Measurements from ENCODE around the gene EGFR. TPM values are rescaled to one million over a fixed set of nuclear protein-coding genes. Genes with fewer than 3 reads are reported as not detected.

The EGFR gene
- total RNA-seq, 1 donor from 2014 or later: 5.0 TPM

- DNase-seq (ENCODE audit: low spot score): no peak
- Mint-ChIP-seq H3K4me3 (ENCODE audit: unreplicated experiment) (no peak overlapping the region), H3K4me1 (ENCODE audit: unreplicated experiment) (no peaks in the 10 kb centered on the region), H3K9me3 (ENCODE audit: unreplicated experiment) (no peaks in the 10 kb centered on the region), H3K27ac (ENCODE audit: unreplicated experiment) (no peak overlapping the region), H3K36me3 (ENCODE audit: low read depth, unreplicated experiment) (no peaks in the 10 kb centered on the region), H3K27me3 (ENCODE audit: unreplicated experiment) (no peaks in the 10 kb centered on the region)
- TF ChIP-seq CTCF (IDR thresholded peaks at IDR 0.05; ENCODE audit: unreplicated experiment): no peak
Measured at GRCh38 chr7:55070854-55071253, 52.0 kb downstream of the EGFR start.

GRCh38 chr7:55071411-55072175 lies 52.8 kb downstream of the EGFR start:
- no peak overlapping the region for H3K27ac Mint-ChIP-seq (ENCODE audit: unreplicated experiment)
- H3K36me3 Mint-ChIP-seq (ENCODE audit: low read depth, unreplicated experiment): no peaks in the 10 kb centered on the region
- no peaks in the 10 kb centered on the region for H3K9me3 Mint-ChIP-seq (ENCODE audit: unreplicated experiment)
- no peaks in the 10 kb centered on the region for H3K4me1 Mint-ChIP-seq (ENCODE audit: unreplicated experiment)
- TF ChIP-seq CTCF (IDR thresholded peaks at IDR 0.05; ENCODE audit: unreplicated experiment): no peak
- H3K27me3 Mint-ChIP-seq (ENCODE audit: unreplicated experiment): peaks cover 3% of the 10 kb centered on the region
- no peak overlapping the region for H3K4me3 Mint-ChIP-seq (ENCODE audit: unreplicated experiment)
- DNase-seq (ENCODE audit: low spot score): no peak

- Mint-ChIP-seq H3K4me1 (ENCODE audit: unreplicated experiment) (no peaks in the 10 kb centered on the region), H3K9me3 (ENCODE audit: unreplicated experiment) (no peaks in the 10 kb centered on the region), H3K27me3 (ENCODE audit: unreplicated experiment) (peaks cover 4% of the 10 kb centered on the region), H3K27ac (ENCODE audit: unreplicated experiment) (no peak overlapping the region), H3K36me3 (ENCODE audit: low read depth, unreplicated experiment) (no peaks in the 10 kb centered on the region), H3K4me3 (ENCODE audit: unreplicated experiment) (no peak overlapping the region)
- no peak for TF ChIP-seq CTCF (IDR thresholded peaks at IDR 0.05; ENCODE audit: unreplicated experiment)
- no peak for DNase-seq (ENCODE audit: low spot score)
Measured at GRCh38 chr7:55072251-55072650, 53.4 kb downstream of the EGFR start.

- no peak overlapping the region for H3K4me3 Mint-ChIP-seq (ENCODE audit: unreplicated experiment)
- no peak overlapping the region for H3K27ac Mint-ChIP-seq (ENCODE audit: unreplicated experiment)
- peaks cover 4% of the 10 kb centered on the region for H3K27me3 Mint-ChIP-seq (ENCODE audit: unreplicated experiment)
- DNase-seq (ENCODE audit: low spot score): no peak
- TF ChIP-seq CTCF (IDR thresholded peaks at IDR 0.05; ENCODE audit: unreplicated experiment): no peak
- no peaks in the 10 kb centered on the region for H3K36me3 Mint-ChIP-seq (ENCODE audit: low read depth, unreplicated experiment)
- H3K4me1 Mint-ChIP-seq (ENCODE audit: unreplicated experiment): no peaks in the 10 kb centered on the region
- no peaks in the 10 kb centered on the region for H3K9me3 Mint-ChIP-seq (ENCODE audit: unreplicated experiment)
Measured at GRCh38 chr7:55073051-55073511, 54.3 kb downstream of the EGFR start.

GRCh38 chr7:55073976-55074528 lies 55.2 kb downstream of the EGFR start:
- no peak for TF ChIP-seq CTCF (IDR thresholded peaks at IDR 0.05; ENCODE audit: unreplicated experiment)
- Mint-ChIP-seq H3K36me3 (ENCODE audit: low read depth, unreplicated experiment) (no peaks in the 10 kb centered on the region), H3K27ac (ENCODE audit: unreplicated experiment) (no peak overlapping the region), H3K4me1 (ENCODE audit: unreplicated experiment) (no peaks in the 10 kb centered on the region), H3K9me3 (ENCODE audit: unreplicated experiment) (no peaks in the 10 kb centered on the region), H3K27me3 (ENCODE audit: unreplicated experiment) (peaks cover 4% of the 10 kb centered on the region), H3K4me3 (ENCODE audit: unreplicated experiment) (no peak overlapping the region)
- DNase-seq (ENCODE audit: low spot score): no peak
